ENCODE measurements around the gene PRR5L. TPM values are rescaled to one million over a fixed set of nuclear protein-coding genes. Genes with fewer than 3 reads are reported as not detected.

The PRR5L gene
- total RNA-seq, 1 donor from 2014 or later, result 14.7 TPM

DNA sequence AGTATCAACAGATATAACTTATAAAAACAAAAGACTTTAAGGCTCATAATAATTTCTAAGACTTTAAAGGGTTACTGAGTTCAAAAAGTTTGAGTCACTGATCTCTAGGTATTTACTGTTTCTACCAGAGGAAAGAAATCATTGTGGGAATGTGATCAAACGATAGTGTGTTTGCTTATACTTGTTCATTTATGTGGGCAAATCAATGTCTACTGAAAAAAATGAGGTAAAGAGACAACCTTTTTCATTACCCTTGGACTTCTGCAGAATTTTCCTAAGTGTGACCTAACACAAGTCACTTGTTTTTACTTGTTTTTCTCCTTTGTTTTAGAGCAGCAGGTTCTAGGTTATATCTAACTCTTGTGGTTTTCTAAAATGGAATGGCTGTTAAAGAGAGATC is 65.4 kb downstream of the PRR5L start:
- H3K27ac Mint-ChIP-seq, result no peak overlapping the region
- DNase-seq (ENCODE audit: low spot score), result no peak
- H3K27me3 ChIP-seq, result peaks cover 18% of the 10 kb centered on the region
- no peaks in the 10 kb centered on the region for H3K36me3 Mint-ChIP-seq
- H3K9ac ChIP-seq, result no peak overlapping the region
- H3F3A ChIP-seq (ENCODE audit: low read depth), result peaks cover 10% of the 10 kb centered on the region
- H3K4me3 Mint-ChIP-seq, result peak overlapping the region; percentile 70
- H3K36me3 ChIP-seq, result no peaks in the 10 kb centered on the region
- no peak overlapping the region for H3K27ac ChIP-seq
- no peaks in the 10 kb centered on the region for H3K9me3 ChIP-seq (ENCODE audit: low read depth)
- H4K20me1 ChIP-seq (ENCODE audit: low read depth), result no peaks in the 10 kb centered on the region
- peaks cover 36% of the 10 kb centered on the region for H3K4me1 ChIP-seq
- H2AFZ ChIP-seq (replicated peaks), result no peak overlapping the region
- H3K4me1 Mint-ChIP-seq, result peaks cover 46% of the 10 kb centered on the region
- no peaks in the 10 kb centered on the region for H3K79me2 ChIP-seq (ENCODE audit: low read depth)
- peak overlapping the region; percentile 59 for H3K4me2 ChIP-seq
- H3K4me3 ChIP-seq, result no peak overlapping the region
- H3K9me3 Mint-ChIP-seq, result no peaks in the 10 kb centered on the region
- peaks cover 12% of the 10 kb centered on the region for H3K27me3 Mint-ChIP-seq (ENCODE audit: insufficient read depth, low read depth)
- no peak for TF ChIP-seq EZH2 (IDR thresholded peaks at IDR 0.05)
- no peak for TF ChIP-seq EZH2phosphoT487 (IDR thresholded peaks at IDR 0.05)
- TF ChIP-seq, protein P1, sequence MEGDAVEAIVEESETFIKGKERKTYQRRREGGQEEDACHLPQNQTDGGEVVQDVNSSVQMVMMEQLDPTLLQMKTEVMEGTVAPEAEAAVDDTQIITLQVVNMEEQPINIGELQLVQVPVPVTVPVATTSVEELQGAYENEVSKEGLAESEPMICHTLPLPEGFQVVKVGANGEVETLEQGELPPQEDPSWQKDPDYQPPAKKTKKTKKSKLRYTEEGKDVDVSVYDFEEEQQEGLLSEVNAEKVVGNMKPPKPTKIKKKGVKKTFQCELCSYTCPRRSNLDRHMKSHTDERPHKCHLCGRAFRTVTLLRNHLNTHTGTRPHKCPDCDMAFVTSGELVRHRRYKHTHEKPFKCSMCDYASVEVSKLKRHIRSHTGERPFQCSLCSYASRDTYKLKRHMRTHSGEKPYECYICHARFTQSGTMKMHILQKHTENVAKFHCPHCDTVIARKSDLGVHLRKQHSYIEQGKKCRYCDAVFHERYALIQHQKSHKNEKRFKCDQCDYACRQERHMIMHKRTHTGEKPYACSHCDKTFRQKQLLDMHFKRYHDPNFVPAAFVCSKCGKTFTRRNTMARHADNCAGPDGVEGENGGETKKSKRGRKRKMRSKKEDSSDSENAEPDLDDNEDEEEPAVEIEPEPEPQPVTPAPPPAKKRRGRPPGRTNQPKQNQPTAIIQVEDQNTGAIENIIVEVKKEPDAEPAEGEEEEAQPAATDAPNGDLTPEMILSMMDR (IDR thresholded peaks at IDR 0.05), result no peak

- Mint-ChIP-seq H3K27ac (no peak overlapping the region), H3K9me3 (no peaks in the 10 kb centered on the region), H3K27me3 (ENCODE audit: insufficient read depth, low read depth) (peaks cover 12% of the 10 kb centered on the region), H3K4me3 (peak overlapping the region; percentile 70), H3K36me3 (no peaks in the 10 kb centered on the region), H3K4me1 (peaks cover 46% of the 10 kb centered on the region)
- H3K27ac ChIP-seq, result no peak overlapping the region
- DNase-seq (ENCODE audit: low spot score), result peak; percentile 19
- no peaks in the 10 kb centered on the region for H3K79me2 ChIP-seq (ENCODE audit: low read depth)
- H3K36me3 ChIP-seq, result no peaks in the 10 kb centered on the region
- peak overlapping the region; percentile 59 for H3K4me2 ChIP-seq
- no peaks in the 10 kb centered on the region for H4K20me1 ChIP-seq (ENCODE audit: low read depth)
- H2AFZ ChIP-seq (replicated peaks), result no peak overlapping the region
- TF ChIP-seq EZH2phosphoT487 (IDR thresholded peaks at IDR 0.05) (no peak), EZH2 (IDR thresholded peaks at IDR 0.05) (no peak)
- TF ChIP-seq, protein P1 (IDR thresholded peaks at IDR 0.05), result no peak
- H3K4me1 ChIP-seq, result peaks cover 36% of the 10 kb centered on the region
- H3F3A ChIP-seq (ENCODE audit: low read depth), result peaks cover 10% of the 10 kb centered on the region
- H3K9me3 ChIP-seq (ENCODE audit: low read depth), result no peaks in the 10 kb centered on the region
- no peak overlapping the region for H3K4me3 ChIP-seq
- peaks cover 18% of the 10 kb centered on the region for H3K27me3 ChIP-seq
- no peak overlapping the region for H3K9ac ChIP-seq
These were observed 65.9 kb downstream of the PRR5L start for GRCh38 chr11:36361901-36362391.

DNA sequence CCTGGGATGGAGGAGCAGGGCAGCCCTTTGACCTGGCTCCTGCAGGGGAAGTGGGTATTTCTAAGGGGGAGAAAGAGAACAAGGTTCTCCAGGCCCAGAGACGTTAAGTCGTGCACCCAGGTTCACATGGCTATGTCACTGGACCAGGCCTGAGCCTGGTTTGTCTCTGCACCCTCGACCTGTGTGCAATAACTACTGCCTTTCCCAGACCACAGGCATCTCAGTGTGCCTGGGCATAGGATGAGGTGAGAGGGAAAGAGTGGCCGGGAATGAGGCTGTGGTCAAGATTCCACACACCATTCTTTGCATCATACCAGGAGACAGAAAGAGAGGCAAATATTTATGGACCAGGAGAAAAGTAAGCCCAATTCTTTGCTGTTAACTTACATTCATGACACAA is 66.8 kb downstream of the PRR5L start:
- no peak overlapping the region for H2AFZ ChIP-seq (replicated peaks)
- H3K36me3 ChIP-seq, result no peaks in the 10 kb centered on the region
- Mint-ChIP-seq H3K27ac (peak overlapping the region; percentile 35), H3K36me3 (no peaks in the 10 kb centered on the region), H3K9me3 (no peaks in the 10 kb centered on the region), H3K4me1 (peaks cover 46% of the 10 kb centered on the region), H3K27me3 (ENCODE audit: insufficient read depth, low read depth) (peaks cover 12% of the 10 kb centered on the region), H3K4me3 (no peak overlapping the region)
- TF ChIP-seq EZH2 (IDR thresholded peaks at IDR 0.05), result no peak
- TF ChIP-seq EZH2phosphoT487 (IDR thresholded peaks at IDR 0.05), result no peak
- TF ChIP-seq, protein P1 (IDR thresholded peaks at IDR 0.05), result no peak
- no peak overlapping the region for H3K4me3 ChIP-seq
- H3K27me3 ChIP-seq, result peaks cover 18% of the 10 kb centered on the region
- H3K9ac ChIP-seq, result no peak overlapping the region
- H3K9me3 ChIP-seq (ENCODE audit: low read depth), result no peaks in the 10 kb centered on the region
- H3K79me2 ChIP-seq (ENCODE audit: low read depth), result no peaks in the 10 kb centered on the region
- H3F3A ChIP-seq (ENCODE audit: low read depth), result peaks cover 10% of the 10 kb centered on the region
- H3K27ac ChIP-seq, result no peak overlapping the region
- peak overlapping the region; percentile 59 for H3K4me2 ChIP-seq
- no peak for DNase-seq (ENCODE audit: low spot score)
- peaks cover 36% of the 10 kb centered on the region for H3K4me1 ChIP-seq
- no peaks in the 10 kb centered on the region for H4K20me1 ChIP-seq (ENCODE audit: low read depth)

Data from neural progenitor cell (in vitro differentiated cells).